Right cardiac atrium (tissue), 5 donors: ENCODE measurements around the gene HLA-DOB. TPM values are rescaled to one million over a fixed set of nuclear protein-coding genes. Genes with fewer than 3 reads are reported as not detected.
A peak's percentile ranks its signal among the peaks of the same experiment; 100 is the strongest.
"Not testable (repeated sequence)": the region's sequence is repeated elsewhere in the genome, so short reads cannot be mapped to it uniquely, and the experiment has no call there.

Source experiments
- ATAC-seq, 2 donors: fragments of 200-7000 bp; cut with Tn5 transposase; one replicate each; pipeline versions ENCODE4 v1.8.0 to v1.9.1; 2020; ENCODE audit warnings: moderate library complexity in 2 of 2, mild to moderate bottlenecking in 1 of 2
- DNase-seq, 3 donors: peaks; one replicate each; pipeline ENCODE4 v3.0.0-alpha.2; 2020
- H3K27ac ChIP-seq: one replicate; pipeline ENCODE4 v1.5.1; 2013; ENCODE audit warnings: mild to moderate bottlenecking, low read length, control low read depth, moderate library complexity
- H3K27me3 ChIP-seq: one replicate; pipeline ENCODE4 v1.6.1; 2013; ENCODE audit not compliant: control insufficient read depth, insufficient read depth
- H3K4me1 ChIP-seq: one replicate; pipeline ENCODE4 v1.6.1; 2013; ENCODE audit warnings: low read length; ENCODE audit not compliant: control insufficient read depth, insufficient read depth
- H3K4me3 ChIP-seq: one replicate; pipeline ENCODE4 v1.5.1; 2013; ENCODE audit warnings: low read length, control low read depth
- H3K9me3 ChIP-seq: one replicate; pipeline ENCODE4 v1.6.1; 2013; ENCODE audit warnings: low read length; ENCODE audit not compliant: control insufficient read depth
- WGBS: extraction: QIAGEN DNeasy Blood & Tissue Kit; methylation state at CpG from one replicate; pipeline ENCODE4 v1.1.7; 2013; 5-methylcytosine and 5-hydroxymethylcytosine counted together
- intact Hi-C, 4 donors: fragments of 100-400 bp; cut with DNase I; formaldehyde crosslinking; loops; one replicate each; pipeline versions ENCODE4 v1.11.0 to v1.14.0; 2022 to 2023
- polyA plus RNA-seq: library from polyadenylated mRNA; stranded (reverse); fragments of 200-250 nt; gene quantifications from one replicate; pipeline ENCODE4 v1.2.3, GENCODE V29; 2013
- total RNA-seq, 4 donors: library from RNA; stranded (reverse); fragmentation: NEBNext Ultra II Directional; extraction: Animal tissue kit (Norgen Biotek cat#: 25700); gene quantifications; one replicate each; pipeline ENCODE4 v1.2.1, GENCODE V29; 2021
- donor health status: healthy with polysubstance abuse.
- donor health status: DM: no; HTN: yes; CAD: no.
- donor health status: DM: no; HTN: no; CAD: no.
- donor health status: DM: no; HTN: yes; CAD: no; lungs with severe emphysema.
- donor health status: DM: yes; HTN: yes; CAD: no.

Gene HLA-DOB
- total and polyA plus RNA-seq, 5 donors = 0.20 to 0.22 (median 0.20) TPM; not detected in 2

DNA sequence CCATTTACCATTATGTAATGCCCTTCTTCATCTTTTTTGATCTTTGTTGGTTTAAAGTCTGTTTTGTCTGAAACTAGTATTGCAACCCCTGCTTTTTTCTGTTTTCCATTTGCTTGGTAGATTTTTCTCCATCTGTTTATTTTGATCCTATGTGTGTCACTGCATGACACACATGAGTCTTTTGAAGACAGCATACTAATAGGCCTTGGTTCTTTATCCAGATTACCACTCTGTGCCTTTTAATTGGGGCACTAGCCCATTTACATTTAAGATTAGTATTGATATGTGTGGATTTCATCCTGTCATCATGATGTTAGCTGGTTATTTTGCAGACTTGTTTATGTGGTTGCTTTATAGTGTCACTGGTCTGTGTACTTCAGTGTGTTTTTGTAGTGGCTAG lies 11.4 kb downstream of the HLA-DOB start:
- H3K27ac ChIP-seq, ATAC-seq, H3K27me3 ChIP-seq, intact Hi-C loops, H3K4me1 ChIP-seq, H3K9me3 ChIP-seq, H3K4me3 ChIP-seq, DNase-seq: not testable (repeated sequence)

DNA sequence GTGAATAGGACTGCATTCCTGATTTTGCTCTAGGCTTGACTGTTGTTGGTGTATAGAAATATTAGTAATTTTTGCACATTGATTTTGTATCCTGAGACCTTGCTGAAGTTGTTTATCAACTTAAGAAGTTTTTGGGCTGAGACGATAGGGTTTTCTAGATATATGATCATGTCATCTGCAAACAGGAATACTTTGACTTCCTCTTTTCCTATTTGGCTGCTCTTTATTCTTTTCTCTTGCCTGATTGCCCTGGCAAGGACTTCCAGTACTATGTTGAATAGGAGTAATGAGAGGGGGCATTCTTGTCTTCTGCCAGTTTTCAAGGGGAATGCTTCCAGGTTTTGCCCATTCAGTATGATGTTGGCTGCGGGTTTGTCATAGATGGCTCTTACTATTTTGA lies 13.4 kb downstream of the HLA-DOB start:
- no peak overlapping the region for H3K4me3 ChIP-seq

DNA sequence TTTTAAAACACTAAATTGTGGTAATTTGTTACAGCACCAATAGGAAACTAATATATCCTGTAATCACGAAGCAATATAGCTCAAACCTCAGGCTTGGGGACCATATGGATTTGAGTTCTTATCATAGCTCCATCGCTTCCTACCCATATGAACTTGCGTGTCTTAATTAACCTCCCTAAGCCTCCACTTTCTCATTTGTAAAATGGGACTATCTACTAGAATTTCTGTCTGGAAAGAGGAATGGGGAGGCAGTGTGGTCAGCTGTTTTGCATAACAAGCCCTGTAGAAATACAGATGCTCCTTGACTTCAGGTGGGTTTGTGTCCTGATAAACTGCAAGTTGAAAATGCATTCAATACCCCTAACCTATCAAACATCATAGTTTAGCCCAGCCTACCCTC lies 17.1 kb downstream of the HLA-DOB start:
- ATAC-seq (no peak), DNase-seq (no peak)
- no peak overlapping the region for H3K4me3 ChIP-seq
- H3K27ac ChIP-seq = no peak overlapping the region
- no peaks in the 10 kb centered on the region for H3K4me1 ChIP-seq
- no peaks in the 10 kb centered on the region for H3K27me3 ChIP-seq
- H3K9me3 ChIP-seq = no peaks in the 10 kb centered on the region
- WGBS = 78% methylated on average over 3 of the region's 3 CpGs
- intact Hi-C loops = loop anchor here (5.0 to 10.0 kb wide), 2 partner anchors 385 to 387 kb away; no protein-coding TSS in a partner anchor

More for the DNA sequence above, 13.4 kb downstream of the HLA-DOB start:
- Histone ChIP-seq H3K27me3 (no peaks in the 10 kb centered on the region), H3K9me3 (no peaks in the 10 kb centered on the region), H3K27ac (no peak overlapping the region), H3K4me1 (no peaks in the 10 kb centered on the region)
- ATAC-seq (no peak), DNase-seq (no peak)
- intact Hi-C loops = no loop called here
- WGBS = 59% methylated on average over 2 of the region's 2 CpGs

DNA sequence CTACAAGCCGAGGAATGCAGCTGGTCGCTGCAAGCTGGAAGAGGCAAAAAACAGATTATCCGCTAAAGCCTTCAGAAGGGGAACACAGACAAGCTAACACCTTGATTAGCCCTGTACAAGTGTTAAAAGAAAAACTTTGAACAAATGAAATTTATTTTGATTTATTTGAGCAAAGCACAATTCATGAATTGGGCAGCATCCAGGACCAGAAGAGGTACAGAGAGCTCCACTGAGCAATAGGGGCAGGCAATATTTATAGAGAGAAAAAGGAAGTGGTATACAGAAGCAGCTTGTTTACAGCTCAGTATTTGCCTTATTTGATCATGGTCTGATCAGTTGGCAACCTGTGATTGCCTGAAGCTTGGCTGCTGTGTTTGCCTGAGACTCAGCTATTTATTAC lies 17.6 kb downstream of the HLA-DOB start:
- WGBS = 95% methylated on average over 3 of the region's 3 CpGs
- no peaks in the 10 kb centered on the region for H3K27me3 ChIP-seq
- ATAC-seq (no peak), DNase-seq (no peak)
- no peak overlapping the region for H3K27ac ChIP-seq
- H3K4me3 ChIP-seq = no peak overlapping the region
- H3K9me3 ChIP-seq = no peaks in the 10 kb centered on the region
- H3K4me1 ChIP-seq = no peaks in the 10 kb centered on the region
- intact Hi-C loops = loop anchor here (5.0 to 10.0 kb wide), 2 partner anchors 384 to 387 kb away; no protein-coding TSS in a partner anchor

DNA sequence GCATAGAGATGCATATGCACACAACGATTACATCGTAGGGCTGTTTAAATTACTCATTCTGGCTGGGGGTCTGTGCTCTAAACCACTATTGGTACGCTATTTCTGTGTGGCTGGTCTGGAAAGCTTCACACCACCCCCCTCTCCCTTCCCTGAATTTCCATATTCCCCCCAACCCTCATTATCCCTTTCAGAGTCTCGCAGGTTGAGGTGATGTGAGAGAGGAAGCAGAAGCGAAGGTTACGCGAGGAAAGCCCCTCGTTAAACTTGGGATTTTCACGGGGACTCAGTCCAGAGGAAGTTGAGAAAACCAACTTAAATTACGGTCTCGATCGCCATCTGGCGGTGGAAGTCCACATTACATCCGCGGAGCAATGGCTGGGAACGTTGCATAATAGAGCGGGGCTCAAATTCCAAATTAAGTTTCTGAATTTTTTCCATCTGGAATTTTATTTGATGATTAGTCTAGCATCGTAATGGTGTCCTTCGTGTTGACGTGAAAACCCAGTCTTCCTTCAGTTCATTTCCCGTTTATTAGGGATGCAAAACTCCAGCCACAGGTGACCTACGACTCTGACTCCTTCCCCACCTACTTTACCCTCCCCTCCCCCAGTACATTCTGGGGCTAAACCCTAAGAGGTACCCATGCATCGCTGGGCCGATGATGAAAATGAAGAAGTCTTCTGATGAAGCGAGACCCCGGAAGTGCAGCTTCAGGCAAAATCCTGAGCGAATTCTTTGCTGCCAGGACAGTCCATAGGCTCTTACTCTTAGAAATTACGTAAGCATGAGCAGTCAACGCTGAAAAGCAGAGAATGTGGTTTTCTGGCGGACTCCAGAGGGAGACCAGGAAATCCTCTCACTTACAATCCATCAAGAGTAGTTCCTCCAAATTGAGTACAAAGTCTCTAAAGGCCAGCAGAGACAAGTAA lies 19.7 kb downstream of the HLA-DOB start:
- Histone ChIP-seq H3K4me1 (no peaks in the 10 kb centered on the region), H3K27me3 (no peaks in the 10 kb centered on the region), H3K4me3 (peak overlapping the region; percentile 19), H3K27ac (no peak overlapping the region), H3K9me3 (no peaks in the 10 kb centered on the region)
- intact Hi-C loops = loop anchor here (5.0 to 10.0 kb wide), 2 partner anchors 382 to 385 kb away; no protein-coding TSS in a partner anchor
- DNase-seq = peak; percentile 67 to 90 (median 85)
- peak; percentile 80 to 84 for ATAC-seq
- 10% methylated on average over 30 of the region's 30 CpGs for WGBS

DNA sequence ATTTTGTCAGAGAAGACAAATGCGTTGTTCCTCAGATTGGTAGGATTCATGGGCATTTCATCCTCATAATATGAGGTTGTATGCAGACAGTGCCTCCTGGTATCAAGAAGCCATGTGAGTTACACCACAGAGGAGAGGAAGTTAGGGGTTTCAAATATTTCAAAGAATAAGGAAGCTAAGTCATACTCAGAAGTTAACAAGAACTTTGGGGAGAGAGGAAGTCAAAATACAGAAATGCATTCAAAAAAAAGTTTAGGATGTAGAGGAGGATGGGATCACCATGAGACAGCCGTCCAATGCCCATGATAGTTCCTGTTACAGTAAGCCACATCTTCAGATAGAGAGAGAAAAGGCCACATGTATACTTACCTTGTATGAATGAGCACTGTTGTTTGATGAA lies 22.3 kb downstream of the HLA-DOB start:
- H3K9me3 ChIP-seq = no peaks in the 10 kb centered on the region
- DNase-seq = no peak
- H3K27ac ChIP-seq = no peak overlapping the region
- H3K4me3 ChIP-seq = no peak overlapping the region
- intact Hi-C loops = loop anchor here in 1 of 4 donors (10.0 kb wide), 1 partner anchor 380 kb away; no protein-coding TSS in a partner anchor
- H3K27me3 ChIP-seq = no peaks in the 10 kb centered on the region
- ATAC-seq = no peak
- WGBS = 72% methylated on average over 2 of the region's 2 CpGs
- H3K4me1 ChIP-seq = no peaks in the 10 kb centered on the region

DNA sequence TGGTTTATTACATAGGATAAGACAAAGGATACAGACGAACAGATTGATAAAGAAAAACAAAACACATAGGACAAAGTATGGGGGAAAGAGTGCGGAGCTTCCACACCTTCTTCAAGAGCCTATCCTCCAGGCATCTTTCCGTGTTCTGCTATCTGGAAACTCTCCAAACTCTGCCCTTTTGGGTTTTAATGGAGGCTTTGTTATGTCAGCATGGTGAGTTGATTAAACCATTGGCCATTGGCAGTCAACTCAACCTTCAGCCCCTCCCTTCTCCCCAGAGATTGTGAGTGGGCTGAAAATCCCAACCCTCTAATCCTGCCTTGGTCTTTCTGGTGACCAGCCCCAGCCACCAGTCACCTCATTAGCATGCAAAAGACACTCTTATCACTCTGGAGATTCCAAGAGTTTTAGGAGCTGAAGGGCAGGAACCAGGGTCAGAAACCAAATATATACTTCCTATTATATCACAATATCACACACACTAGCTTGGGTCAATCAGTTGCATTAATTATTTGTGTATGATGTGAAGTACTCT lies 23.8 kb downstream of the HLA-DOB start:
- no peak overlapping the region for H3K27ac ChIP-seq
- H3K9me3 ChIP-seq = no peaks in the 10 kb centered on the region
- H3K4me1 ChIP-seq = no peaks in the 10 kb centered on the region
- 66% methylated on average over 3 of the region's 3 CpGs for WGBS
- intact Hi-C loops = loop anchor here in 1 of 4 donors (10.0 kb wide), 1 partner anchor 378 kb away; no protein-coding TSS in a partner anchor
- DNase-seq (no peak), ATAC-seq (no peak)
- H3K4me3 ChIP-seq = no peak overlapping the region
- H3K27me3 ChIP-seq = no peaks in the 10 kb centered on the region

DNA sequence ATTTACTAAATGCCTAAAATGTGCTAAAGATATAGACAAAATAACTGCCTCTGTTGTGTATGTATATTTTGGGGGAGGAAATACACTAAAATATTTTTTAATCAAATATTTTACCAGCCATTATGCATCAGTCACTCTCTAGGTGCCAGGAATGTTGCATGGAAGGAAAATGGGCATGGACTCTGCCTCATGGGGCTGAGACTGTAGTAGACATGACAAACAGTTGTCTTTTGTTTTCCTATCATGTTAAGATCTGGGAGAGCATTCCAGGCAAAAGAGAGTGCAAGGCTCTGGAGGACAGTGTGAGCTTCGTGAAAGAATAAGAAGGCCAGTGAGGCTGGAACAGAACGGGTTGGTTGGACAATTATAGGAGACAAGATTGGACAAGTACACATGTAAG lies 26.5 kb downstream of the HLA-DOB start:
- Histone ChIP-seq H3K27ac (no peak overlapping the region), H3K4me1 (no peaks in the 10 kb centered on the region), H3K9me3 (no peaks in the 10 kb centered on the region), H3K27me3 (no peaks in the 10 kb centered on the region), H3K4me3 (no peak overlapping the region)
- WGBS = 59% methylated on average over 2 of the region's 2 CpGs
- ATAC-seq (no peak), DNase-seq (no peak)
- intact Hi-C loops = loop anchor here in 1 of 4 donors (10.0 kb wide), 1 partner anchor 376 kb away; no protein-coding TSS in a partner anchor

DNA sequence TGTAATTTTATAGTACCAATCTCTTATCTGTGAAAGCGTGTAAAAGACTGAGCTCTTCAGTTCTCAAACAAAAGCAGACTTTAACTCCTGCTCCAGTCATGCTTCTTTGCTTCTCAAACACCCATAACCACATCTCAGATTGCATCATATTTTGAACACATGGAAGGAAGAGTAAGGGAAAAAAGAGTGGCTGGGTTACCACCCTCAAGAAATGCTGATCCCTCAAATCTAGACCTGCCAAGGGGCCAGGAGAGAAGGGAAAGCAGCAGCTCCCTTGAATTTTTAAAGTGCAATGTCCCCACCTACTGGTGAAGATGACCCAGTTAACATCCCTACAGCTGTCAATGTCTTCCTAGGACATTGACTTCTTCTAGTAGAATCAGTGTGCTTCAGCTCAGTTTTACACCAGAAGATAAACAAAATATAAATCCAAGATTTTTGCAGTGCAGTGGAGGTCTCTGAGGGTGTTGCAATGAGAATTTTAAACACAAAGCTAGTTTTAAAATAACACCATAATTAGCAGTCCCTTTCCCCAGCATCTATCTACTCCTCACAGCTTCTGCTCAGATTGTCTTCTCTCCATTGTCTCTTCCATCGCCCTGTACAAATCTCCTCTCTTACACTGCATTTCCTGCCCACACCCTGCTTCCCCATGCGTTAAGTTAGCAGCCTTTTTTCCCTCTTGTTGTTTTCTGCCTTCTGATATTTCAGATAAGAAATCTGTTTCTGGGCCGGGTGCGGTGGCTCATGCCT lies 30.8 kb downstream of the HLA-DOB start:
- Histone ChIP-seq H3K27me3 (no peaks in the 10 kb centered on the region), H3K4me3 (no peak overlapping the region), H3K4me1 (no peaks in the 10 kb centered on the region), H3K9me3 (no peaks in the 10 kb centered on the region), H3K27ac (no peak overlapping the region)
- DNase-seq = no peak
- ATAC-seq = peak; percentile 77 to 78
- 40% methylated on average over 5 of the region's 5 CpGs for WGBS
- intact Hi-C loops = no loop called here

DNA sequence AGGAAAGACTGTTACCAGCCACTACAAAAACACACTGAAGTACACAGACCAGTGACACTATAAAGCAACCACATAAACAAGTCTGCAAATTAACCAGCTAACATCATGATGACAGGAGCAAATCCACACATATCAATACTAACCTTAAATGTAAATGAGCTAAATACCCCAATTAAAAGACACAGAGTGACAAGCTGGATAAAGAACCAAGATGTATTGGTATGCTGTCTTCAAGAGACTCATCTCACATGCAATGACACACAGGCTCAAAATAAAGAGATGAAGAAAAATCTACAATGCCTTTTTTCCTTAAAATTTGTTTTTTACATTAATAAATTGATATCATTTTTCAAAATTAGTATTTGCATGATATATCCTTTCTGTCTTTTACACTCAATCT lies 33.9 kb downstream of the HLA-DOB start:
- H3K9me3 ChIP-seq, H3K4me3 ChIP-seq, intact Hi-C loops, ATAC-seq, H3K27me3 ChIP-seq, DNase-seq, H3K27ac ChIP-seq, H3K4me1 ChIP-seq: not testable (repeated sequence)

DNA sequence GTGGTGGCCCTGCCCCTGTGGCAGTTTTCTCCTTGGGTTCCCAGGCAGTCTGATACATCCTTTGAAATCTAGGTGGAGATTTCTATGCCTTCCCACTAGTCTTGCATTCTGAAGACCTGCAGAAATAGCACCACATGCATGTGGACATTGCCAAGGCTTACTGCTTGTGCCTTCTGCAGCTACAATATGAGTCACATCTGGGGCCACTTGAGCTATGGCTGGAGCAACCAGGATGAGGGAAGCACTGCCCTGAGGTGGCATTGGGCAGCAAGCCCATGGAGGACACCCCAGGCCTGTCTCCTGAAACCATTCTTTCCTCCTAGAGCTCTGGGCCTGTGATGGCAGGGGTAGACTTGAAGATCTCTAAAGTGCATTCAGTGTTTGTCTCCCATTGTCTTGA lies 37.8 kb downstream of the HLA-DOB start:
- Histone ChIP-seq H3K4me3 (no peak overlapping the region), H3K27me3 (no peaks in the 10 kb centered on the region), H3K4me1 (no peaks in the 10 kb centered on the region), H3K27ac (no peak overlapping the region), H3K9me3 (no peaks in the 10 kb centered on the region)
- ATAC-seq (no peak), DNase-seq (no peak)
- intact Hi-C loops = no loop called here
